H7 (cell line): ENCODE measurements around the gene MAEA. TPM values are rescaled to one million over a fixed set of nuclear protein-coding genes. Genes with fewer than 3 reads are reported as not detected.

Source experiments
- DNase-seq: peaks from one replicate; pipeline ENCODE4 v3.0.0; 2012
- H3K27me3 ChIP-seq: 2 replicates; pipeline ENCODE4 v1.6.0; 2011; ENCODE audit warnings: mild to moderate bottlenecking, low read length; ENCODE audit not compliant: control insufficient read depth, insufficient read depth
- H3K36me3 ChIP-seq: replicated peaks from 2 replicates; pipeline ENCODE4 v1.5.1; 2011; ENCODE audit warnings: low read length; ENCODE audit not compliant: control insufficient read depth, insufficient read depth
- H3K4me3 ChIP-seq: 2 replicates; pipeline ENCODE4 v1.5.1; 2011; ENCODE audit warnings: low read depth, mild to moderate bottlenecking, control low read depth, low read length, moderate library complexity; ENCODE audit not compliant: insufficient read depth
- total RNA-seq: library from RNA; depleted of rRNA; stranded (reverse); fragments of >200 nt; shearing (Covaris generic); gene quantifications from 2 replicates; pipeline ENCODE4 v1.2.3, GENCODE V29; 2014; rRNA removed

The MAEA gene
- total RNA-seq, result 65.4 and 80.6 TPM in 2 replicates

- H3K4me3 ChIP-seq, result peak within 1 kb of the TSS; percentile 92
- peak; percentile 100 for DNase-seq
- no peaks in the 10 kb centered on the region for H3K27me3 ChIP-seq
- H3K36me3 ChIP-seq, result no peaks in the 10 kb centered on the region; the same call in 1 of the 2 replicates
Observed at GRCh38 chr4:1289207-1290164, at the start of gene MAEA. Gene MAEA (plus strand): TSS chr4:1289891. CDS start chr4:1289914, 23 bp downstream.

GRCh38 chr4:1239950-1240307 is 49.8 kb upstream of the MAEA start:
- Histone ChIP-seq H3K36me3 (peaks cover 11% of the 10 kb centered on the region), H3K4me3 (no peak overlapping the region), H3K27me3 (no peaks in the 10 kb centered on the region)
- no peak for DNase-seq

GRCh38 chr4:1240721-1241465 is 48.8 kb upstream of the MAEA start:
- no peaks in the 10 kb centered on the region for H3K27me3 ChIP-seq
- H3K4me3 ChIP-seq, result no peak overlapping the region
- peak; percentile 58 for DNase-seq
- H3K36me3 ChIP-seq, result peaks cover 7% of the 10 kb centered on the region

- DNase-seq, result peak; percentile 61
- Histone ChIP-seq H3K4me3 (no peak overlapping the region), H3K36me3 (peaks cover 5% of the 10 kb centered on the region), H3K27me3 (no peaks in the 10 kb centered on the region)
Observed at GRCh38 chr4:1241466-1241935, 48.2 kb upstream of the MAEA start.

- DNase-seq, result peak; percentile 60
- H3K4me3 ChIP-seq, result no peak overlapping the region
- H3K36me3 ChIP-seq, result peaks cover 5% of the 10 kb centered on the region
- H3K27me3 ChIP-seq, result no peaks in the 10 kb centered on the region
Observed at GRCh38 chr4:1241936-1242505, 47.7 kb upstream of the MAEA start.

- Histone ChIP-seq H3K27me3 (no peaks in the 10 kb centered on the region), H3K36me3 (peaks cover 3% of the 10 kb centered on the region), H3K4me3 (no peak overlapping the region)
- peak; percentile 58 for DNase-seq
Observed at GRCh38 chr4:1242506-1243450, 46.9 kb upstream of the MAEA start.

GRCh38 chr4:1243451-1244080 is 46.1 kb upstream of the MAEA start:
- no peak for DNase-seq
- Histone ChIP-seq H3K4me3 (no peak overlapping the region), H3K27me3 (no peaks in the 10 kb centered on the region), H3K36me3 (peaks cover 3% of the 10 kb centered on the region)

GRCh38 chr4:1244081-1244977 is 45.4 kb upstream of the MAEA start:
- peak; percentile 54 for DNase-seq
- Histone ChIP-seq H3K4me3 (no peak overlapping the region), H3K27me3 (no peaks in the 10 kb centered on the region), H3K36me3 (peaks cover 3% of the 10 kb centered on the region)

GRCh38 chr4:1244978-1245471 is 44.7 kb upstream of the MAEA start:
- peak; percentile 55 for DNase-seq

GRCh38 chr4:1245481-1246051 is 44.1 kb upstream of the MAEA start:
- no peaks in the 10 kb centered on the region for H3K27me3 ChIP-seq
- H3K4me3 ChIP-seq, result no peak overlapping the region
- peak; percentile 54 for DNase-seq
- no peaks in the 10 kb centered on the region; the same call in none of the 2 replicates for H3K36me3 ChIP-seq

More at GRCh38 chr4:1244978-1245471, 44.7 kb upstream of the MAEA start:
- no peaks in the 10 kb centered on the region for H3K27me3 ChIP-seq
- no peak overlapping the region for H3K4me3 ChIP-seq
- no peaks in the 10 kb centered on the region; the same call in none of the 2 replicates for H3K36me3 ChIP-seq

- peak; percentile 68 for DNase-seq
- Histone ChIP-seq H3K36me3 (peaks cover 3% of the 10 kb centered on the region), H3K27me3 (no peaks in the 10 kb centered on the region), H3K4me3 (no peak overlapping the region)
Observed at GRCh38 chr4:1246111-1246881, 43.4 kb upstream of the MAEA start.
